NCI-H128 (cell line): ENCODE data around the gene MREG.
"Not testable (repeated sequence)": the region's sequence is repeated elsewhere in the genome, so short reads cannot be mapped to it uniquely, and the experiment has no call there.

Source experiments
- DNase-seq: peaks from one replicate; lab custom pipeline; 2025; ENCODE audit not compliant: unreplicated experiment; lab: John Stamatoyannopoulos, UW

Gene MREG

DNA sequence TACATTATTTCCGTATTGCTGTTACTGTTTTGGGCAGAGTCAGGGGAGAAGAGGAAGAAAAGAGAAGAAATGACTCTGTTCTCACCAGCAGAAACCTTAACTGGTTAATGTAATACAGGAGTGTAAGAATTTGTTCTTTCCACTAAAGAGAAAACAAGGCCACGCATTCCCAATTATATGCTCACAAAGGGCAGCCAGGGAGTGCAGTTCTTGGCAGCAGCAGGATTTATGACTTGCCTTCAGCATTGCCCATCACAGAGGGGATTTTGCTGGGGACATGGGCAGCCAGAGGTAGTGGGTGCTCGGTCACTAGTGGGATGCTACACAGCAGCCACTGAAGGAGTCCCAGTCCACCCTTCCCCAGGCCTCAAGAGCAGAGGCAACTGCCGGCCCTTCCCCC is 18.4 kb downstream of the MREG start:
- DNase-seq: no peak

DNA sequence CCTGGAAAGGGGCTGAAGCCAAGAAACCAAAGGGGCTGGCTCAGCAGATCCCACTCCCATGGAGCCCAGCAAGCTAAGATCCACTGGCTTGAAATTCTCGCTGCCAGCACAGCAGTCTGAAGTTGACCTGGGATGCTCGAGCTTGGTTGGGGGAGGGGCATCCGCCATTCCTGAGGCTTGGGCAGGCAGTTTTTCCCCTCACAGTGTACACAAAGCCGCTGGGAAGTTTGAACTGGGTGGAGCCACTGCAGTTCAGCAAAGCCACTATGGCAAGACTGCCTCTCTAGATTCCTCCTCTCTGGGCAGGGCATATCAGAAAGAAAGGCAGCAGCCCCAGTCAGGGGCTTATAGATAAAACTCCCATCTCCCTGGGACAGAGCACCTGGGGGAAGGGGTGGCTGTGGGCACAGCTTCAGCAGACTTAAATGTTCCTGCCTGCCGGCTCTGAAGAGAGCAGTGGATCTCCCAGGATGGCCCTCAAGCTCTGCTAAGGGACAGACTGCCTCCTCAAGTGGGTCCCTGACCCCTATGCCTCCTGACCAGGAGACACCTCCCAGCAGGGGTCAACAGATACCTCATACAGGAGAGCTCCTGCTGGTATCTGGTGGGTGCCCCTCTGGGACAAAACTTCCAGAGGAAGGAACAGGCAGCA is 24.7 kb downstream of the MREG start:
- not testable (repeated sequence) for DNase-seq

DNA sequence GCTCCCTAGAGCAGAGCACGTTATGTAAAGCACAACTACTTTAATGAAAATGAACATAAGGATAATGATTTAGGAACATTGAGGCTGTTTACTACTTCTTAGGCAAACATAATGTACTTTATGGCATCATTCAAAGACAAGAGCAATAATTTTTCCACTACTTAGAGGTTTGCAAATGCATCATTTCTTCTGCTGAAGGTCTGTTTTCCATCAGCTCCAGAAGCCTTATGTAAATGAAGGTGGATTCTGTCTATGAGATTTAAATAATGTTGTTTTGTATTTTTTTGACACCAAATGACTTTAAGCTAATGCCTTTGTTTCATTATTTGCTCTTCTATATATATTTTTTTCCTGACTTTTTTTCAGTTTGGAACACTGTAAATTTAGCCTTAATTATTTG is 28.1 kb downstream of the MREG start:
- DNase-seq: no peak

DNA sequence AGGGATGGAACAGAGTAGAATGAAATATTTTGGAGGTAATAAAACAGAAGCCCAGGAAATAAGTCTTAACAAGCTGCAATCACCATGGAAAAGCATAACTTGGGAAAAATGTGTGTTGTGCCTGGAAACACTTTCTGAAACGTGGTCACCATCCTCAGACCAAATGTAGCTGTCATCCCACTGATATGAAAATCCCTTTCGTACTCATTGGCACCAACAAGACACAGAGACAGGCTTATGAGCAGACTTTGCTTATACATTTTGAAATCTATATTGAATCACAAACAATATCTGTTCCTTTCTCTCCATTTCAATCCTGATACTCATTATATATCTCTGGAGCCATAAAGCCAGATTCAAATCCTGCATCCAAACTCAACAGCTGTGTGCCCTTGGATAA is 28.7 kb downstream of the MREG start:
- DNase-seq: no peak

DNA sequence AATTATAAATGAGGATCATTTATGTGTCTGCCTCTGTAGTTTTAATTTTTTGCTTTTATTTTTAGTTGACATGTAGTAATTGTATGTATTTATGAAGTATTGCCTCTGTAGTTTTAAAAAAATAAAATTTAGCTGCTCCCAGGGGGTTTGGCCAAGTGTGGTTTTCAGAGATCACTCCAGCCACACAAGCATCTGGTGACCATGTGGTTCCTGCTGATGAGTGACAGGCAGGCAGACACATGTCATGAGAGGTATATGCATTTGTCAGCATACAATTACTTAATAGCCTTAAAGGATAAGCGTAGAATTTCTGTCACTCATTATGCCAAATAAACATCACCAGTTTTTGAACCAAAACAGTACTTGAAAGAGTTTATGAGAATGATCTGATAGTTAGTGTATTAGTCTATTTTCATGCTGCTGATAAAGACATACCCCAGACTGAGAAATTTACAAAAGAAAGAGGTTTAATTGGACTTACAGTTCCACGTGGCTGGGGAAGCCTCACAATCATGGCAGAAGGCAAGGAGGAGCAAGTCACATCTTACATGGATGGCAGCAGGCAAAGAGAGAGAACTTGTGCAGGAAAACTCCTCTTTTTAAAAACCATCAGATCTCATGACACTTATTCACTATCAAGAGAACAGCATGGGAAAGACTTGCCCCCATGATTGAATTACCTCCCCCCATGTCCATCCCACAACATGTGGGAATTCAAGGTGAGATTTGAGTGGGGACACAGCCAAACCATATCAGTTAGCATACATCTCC is 29.6 kb downstream of the MREG start:
- DNase-seq: no peak

DNA sequence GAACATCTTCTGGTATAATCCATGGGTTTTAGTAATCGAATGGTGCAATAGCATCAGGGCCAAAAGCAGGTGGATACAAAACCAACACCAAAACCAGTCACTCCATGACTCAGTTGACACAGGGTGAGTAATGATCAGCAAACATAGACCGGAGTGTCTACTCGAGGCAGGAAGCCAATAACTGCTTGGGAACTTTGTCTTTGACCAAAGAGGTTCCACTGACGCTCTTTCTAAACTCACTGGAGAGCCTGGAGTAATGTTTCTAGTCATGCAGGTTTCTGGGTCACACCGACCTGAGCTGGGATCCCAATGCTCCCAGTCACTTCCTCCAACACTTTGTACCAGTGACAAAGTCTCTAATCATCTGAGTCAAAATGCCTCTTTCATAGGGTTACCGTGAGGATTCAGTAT is 30.9 kb downstream of the MREG start:
- DNase-seq: no peak

DNA sequence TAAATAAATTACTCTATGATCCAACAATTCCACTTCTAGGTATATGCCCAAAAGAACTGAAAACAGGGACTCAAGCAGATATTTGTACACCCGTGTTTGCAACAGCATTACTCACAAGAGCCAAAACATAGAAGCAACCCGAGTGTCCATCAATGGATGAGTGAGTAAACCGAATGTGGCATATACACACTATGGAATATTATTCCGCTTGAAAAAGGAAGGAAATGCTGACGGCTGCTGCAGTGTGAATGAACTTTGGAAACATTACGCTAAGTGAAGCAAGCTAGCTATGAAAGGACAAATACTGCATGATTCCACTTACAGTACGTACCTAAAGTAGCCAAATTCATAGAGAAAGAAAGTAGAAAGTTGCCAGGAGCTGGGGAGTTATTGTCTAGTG is 32.2 kb downstream of the MREG start:
- DNase-seq: no peak

DNA sequence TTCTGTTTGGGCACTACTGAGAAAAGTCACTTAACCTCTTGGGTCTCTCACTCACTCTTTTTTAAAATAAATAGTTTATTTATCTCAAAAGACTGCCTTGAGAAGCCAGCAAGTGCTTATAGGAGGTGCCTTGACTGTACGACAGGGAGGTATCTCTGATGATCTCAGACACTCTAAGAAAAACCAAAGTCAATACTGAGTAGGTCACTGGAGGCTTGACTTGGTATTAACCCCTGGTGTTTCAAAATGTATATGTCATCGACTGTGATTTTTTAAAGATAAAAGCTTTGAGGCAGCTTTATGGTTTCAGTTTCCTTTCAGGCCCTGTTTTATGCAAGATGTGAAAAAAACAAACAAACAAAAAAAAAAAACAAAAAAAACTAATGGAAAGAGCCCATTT is 33.7 kb downstream of the MREG start:
- DNase-seq: no peak

DNA sequence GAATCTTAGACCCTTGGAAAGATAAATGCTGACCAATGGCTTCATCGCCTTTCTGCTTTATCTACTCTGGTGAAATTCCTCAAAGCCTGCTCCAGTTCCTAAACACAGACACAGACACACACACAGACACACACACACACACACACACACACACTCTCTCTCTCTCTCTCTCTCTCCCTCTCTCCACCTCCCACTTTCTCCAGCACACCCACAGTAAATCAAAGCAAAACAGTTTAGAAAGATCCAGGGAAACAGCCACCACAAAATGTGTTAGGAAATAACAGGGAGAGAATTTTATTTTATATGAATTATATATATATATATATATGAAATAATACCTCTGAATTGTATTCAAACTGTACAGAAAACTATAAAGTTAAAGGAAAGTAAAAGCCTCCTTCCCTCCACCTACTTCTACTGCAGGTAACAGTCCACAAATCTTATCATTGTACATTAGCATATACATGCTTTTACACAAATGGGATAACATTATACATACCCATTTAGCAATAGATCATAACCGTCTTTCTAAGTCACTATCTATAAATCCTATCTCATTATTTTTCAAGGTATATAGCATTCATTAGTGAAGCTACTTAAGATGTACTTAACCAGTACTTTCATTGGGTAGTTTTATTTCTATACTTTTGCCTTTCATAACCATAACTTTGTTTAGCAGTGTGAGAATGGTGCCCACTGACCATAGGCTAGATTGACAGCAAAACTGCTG is 38.5 kb downstream of the MREG start:
- no peak for DNase-seq

DNA sequence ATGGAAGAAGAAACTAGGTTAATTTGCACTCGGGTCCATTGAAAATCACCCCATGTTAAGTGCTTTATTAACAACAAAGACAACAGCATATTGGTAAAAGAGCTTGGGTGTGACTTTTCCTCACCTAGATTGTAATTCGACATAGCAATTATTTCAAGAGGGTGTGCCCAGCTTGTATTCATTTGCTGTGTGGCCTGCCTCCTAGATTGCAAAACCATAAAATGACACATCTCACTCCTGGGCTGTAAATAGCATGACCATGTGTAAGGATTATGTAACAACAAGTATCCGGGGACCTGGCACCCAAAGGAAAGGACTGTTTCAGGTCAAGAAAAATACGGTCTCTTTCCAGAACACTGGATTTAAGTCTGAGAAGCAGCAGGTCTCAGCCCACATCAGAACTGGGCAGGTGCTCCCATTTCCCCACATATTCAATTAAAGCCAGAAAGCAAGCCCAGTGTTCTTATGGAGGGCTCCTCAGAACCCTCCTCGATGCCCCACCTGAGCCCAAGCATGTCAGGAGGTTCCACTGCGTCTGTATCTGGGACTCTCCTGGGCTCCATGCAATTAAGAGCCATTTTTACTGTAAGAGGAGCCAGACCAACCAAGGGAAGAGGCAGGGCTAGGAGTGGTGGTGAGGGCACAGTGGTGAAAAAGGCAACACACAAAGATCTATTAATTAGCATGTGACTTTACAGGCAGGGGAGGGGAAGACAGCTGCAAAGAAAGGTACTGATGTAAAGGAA is 39.2 kb downstream of the MREG start:
- DNase-seq: no peak

DNA sequence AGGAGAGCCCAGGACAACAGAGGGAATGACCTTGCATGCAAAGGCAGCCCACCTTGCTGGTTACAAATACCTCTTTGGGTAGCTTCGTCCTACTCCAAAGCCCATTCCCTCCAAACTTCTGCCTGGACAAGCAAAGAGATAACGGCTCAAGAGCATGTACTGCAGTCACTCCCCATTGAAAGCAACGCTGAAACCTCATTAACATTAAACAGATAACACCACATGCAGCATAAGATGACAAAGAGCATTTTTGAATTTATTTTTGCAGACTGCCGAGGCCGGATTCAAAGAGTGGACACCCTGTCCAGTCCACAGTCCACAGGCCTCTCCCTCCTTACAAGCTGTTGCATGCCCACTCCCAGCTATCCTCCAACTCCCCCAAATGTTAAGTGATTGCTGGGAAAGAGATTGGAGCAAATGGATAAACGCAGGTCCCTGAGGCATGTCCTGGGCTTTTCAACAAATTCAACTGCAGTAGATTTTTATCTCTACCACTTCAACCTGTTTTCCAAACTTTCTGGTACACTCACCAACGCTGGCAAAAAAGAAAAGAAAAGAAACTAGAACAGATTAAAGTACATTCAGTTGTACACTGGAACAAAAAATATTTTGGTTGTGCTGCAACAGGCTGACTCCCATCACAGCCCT is 40.1 kb downstream of the MREG start:
- no peak for DNase-seq

DNA sequence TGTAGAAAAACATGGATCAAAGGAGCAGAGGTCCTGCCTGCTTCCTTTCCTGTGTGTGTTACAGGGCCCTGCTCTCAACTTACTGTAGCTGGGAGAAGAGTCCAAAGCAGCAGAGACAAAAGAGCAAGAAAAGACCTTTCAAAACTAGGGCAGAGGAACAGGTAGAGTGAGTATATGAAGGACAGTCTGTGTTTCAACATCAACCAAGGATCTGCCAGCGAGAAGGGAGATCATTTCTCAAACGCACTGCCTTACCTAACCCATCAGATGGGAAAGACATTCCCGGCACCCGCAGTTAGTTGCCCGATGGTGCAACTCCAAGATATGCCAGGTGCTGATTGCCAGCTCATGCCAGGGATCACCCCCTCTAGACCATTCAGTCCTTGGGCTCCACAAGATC is 41.7 kb downstream of the MREG start:
- DNase-seq: no peak

DNA sequence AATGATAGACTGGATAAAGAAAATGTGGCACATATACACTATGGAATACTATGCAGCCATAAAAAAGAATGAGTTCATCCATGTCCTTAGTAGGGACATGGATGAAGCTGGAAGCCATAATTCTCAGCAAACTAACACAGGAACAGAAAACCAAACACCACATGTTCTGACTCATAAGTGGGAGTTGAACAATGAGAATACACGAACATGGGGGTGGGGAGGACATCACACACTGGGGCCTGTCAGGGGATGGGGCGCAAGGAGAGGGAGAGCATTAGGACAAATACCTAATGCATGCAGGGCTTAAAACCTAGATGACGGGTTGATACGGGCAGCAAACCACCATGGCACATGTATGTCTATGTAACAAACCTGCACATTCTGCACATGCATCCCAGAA is 42.5 kb downstream of the MREG start:
- DNase-seq: not testable (repeated sequence)

DNA sequence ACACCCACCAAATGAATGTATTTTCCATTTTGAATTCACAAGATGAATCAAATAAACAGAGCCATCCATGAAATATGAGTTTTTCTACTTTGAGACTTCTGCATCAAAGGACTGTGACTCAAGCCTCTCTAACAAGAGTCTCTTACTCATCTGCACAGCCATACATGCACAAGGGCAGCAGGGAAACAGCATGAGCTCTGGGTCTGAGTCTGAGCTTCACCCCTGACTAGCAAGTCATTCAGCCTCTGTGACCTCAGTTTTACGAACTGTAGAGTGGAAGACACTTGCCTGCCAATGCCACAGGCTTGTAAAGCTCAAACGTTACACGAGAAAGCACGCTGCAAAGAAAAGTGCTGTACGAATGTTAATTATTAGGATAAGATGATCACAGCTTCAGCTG is 42.9 kb downstream of the MREG start:
- DNase-seq: no peak

DNA sequence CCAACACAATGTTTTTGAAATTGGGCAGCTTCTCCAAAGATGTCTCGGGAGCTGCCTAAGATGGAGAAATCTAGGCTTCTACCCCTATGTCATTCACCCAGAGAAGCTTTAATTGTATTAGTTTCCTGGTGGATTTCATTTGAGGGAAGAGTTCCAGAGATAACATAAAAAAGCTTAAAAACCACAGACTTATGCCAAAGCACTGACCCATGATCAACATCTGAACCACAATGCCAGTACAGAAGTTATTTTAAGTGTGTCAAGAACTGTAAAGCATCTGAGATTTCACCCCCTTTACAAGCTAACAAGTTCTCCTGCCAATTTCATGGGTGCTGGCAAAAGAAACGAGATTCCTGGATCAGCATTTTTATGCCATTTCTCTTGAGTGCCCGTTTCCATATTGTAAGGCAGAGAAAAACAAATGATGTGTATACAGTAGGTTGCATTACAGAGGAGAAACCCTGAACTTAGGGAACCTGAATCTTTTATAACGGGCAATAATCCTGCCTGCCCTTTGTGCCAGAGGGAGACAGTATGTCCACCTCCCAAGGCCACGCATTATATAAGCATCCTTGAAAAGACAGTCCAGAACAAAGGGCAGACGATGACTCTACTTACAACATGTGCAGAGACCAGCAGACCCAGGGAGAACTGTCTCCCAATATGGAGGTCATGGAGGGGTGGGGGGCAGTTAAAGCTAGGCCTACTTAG is 44.1 kb downstream of the MREG start:
- DNase-seq: no peak

DNA sequence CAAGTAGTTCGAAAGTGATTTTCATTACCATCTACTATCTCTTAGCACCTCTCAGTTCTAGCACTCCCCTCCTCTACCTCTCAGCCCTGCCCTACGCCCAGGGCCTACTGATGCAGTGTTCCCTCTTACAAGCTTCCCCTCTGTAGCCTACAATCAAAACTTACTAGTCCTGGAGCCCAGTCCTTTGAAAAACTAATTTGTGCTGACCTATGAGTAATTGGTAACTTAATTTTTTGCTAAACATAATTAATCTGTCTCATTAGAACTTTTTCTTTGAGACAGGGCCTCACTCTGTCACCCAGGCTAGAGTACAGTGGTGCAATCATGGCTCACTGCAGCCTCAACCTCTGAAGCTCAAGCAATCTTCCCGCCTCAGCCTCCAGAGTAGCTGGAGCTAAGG is 44.9 kb downstream of the MREG start:
- no peak for DNase-seq

DNA sequence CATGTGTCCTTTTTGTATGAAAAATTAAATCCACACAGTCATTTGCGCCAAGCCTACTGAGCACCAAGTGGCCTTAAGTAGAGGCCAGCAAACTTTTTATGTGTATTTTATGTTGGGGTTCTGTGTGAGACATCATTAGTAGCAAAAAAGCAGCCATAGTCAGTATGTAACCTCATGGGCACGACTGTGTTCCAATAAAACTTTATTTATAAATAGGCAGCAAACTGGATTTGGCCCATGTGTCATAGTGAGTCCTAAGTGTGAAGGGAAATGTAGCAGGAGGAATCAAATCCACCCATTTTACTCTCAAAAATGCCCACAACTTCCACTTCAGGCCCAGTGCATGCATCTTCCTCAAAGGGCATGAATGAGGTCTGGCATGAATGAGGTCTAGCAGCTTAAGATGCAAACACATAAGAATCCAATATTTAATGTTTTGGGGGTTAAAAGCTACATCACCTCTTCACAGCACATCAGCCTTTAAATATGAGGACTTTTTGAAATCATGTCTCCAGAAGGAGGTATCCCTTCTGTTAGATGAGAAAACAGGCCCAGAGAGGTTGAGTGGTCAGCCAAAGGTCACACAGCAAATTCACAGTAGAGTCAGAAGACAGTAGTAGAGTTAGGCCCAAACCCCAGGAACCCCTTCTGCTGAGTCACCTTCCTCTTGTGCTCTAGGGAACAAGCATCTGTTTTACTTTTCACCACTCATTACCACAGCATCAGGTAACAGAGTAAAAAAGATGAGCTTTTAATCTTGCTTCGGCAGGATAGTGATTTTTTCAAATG is 45.6 kb downstream of the MREG start:
- no peak for DNase-seq

DNA sequence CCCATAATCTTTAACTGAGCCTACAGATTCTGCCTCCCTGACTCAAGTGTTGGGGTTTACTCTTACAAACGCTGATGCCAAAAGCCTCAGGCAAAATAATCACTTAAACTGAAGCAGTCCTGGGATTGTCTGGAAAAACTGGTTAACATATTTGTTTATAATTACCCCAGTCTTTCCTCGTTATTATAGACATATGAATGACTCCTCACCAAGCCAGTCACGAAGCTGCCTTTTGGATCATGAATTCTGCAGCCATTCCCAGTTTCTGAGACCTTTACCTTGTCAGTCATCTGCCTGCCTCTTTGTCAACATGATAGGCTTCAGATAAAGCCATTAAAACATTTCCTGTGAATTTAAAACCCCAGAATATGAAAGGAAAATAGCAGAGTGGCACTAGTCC is 46.4 kb downstream of the MREG start:
- DNase-seq: no peak

DNA sequence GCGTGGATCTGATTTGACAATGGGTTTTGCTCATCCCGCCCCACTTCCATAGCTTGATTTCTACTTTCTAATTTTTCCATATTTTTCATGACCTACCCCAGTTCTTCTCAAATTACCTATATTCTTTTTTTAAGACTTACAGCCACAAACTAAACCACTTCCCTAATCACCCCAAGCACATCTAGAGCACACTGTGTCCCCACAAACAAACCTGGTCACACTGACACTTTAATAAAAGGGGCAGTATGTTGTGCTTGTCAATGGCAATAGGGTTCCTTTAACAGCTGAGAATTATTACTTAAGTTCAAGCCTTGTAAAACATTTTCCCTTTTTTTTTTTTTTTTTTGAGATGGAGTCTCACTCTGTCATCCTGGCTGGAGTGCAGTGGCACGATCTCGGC is 47.1 kb downstream of the MREG start:
- no peak for DNase-seq
